MM.1S (cell line): ENCODE measurements around the gene PLAAT5.

Source experiments
- DNase-seq: peaks from one replicate; pipeline ENCODE4 v3.0.0-alpha.2; 2015
- H2AFZ ChIP-seq: fragments of 300-600 bp; sonication (generic); 2 replicates; pipeline ENCODE4 v1.6.0; 2016; ENCODE audit warnings: antibody characterized with exemption, low read length
- H3F3A ChIP-seq: fragments of 300-600 bp; sonication (generic); 2 replicates; pipeline ENCODE4 v1.6.1; 2016; ENCODE audit warnings: mild to moderate bottlenecking, antibody characterized with exemption, low read length, moderate library complexity, mixed read lengths; ENCODE audit not compliant: insufficient read depth
- H3K27ac ChIP-seq: fragments of 300-600 bp; sonication (generic); 2 replicates; pipeline ENCODE4 v1.5.1; 2016; ENCODE audit warnings: mild to moderate bottlenecking, low read length
- H3K27me3 ChIP-seq: fragments of 300-600 bp; sonication (generic); replicated peaks from 2 replicates; pipeline ENCODE4 v1.6.0; 2016; ENCODE audit warnings: low read length; ENCODE audit not compliant: insufficient read depth
- H3K36me3 ChIP-seq: fragments of 300-600 bp; sonication (generic); replicated peaks from 2 replicates; pipeline ENCODE4 v1.6.1; 2016; ENCODE audit warnings: mild to moderate bottlenecking, low read length, mixed read lengths; ENCODE audit not compliant: insufficient read depth
- H3K4me1 ChIP-seq: fragments of 300-600 bp; sonication (generic); 2 replicates; pipeline ENCODE4 v1.6.1; 2016; ENCODE audit warnings: low read length, mixed read lengths
- H3K4me2 ChIP-seq: fragments of 300-600 bp; sonication (generic); 2 replicates; pipeline ENCODE4 v1.6.0; 2016; ENCODE audit warnings: low read depth, low read length
- H3K4me3 ChIP-seq: fragments of 300-600 bp; sonication (generic); 2 replicates; pipeline ENCODE4 v1.5.1; 2016; ENCODE audit warnings: low read length, mixed read lengths
- H3K79me2 ChIP-seq: fragments of 300-600 bp; sonication (generic); 2 replicates; pipeline ENCODE4 v1.6.1; 2016; ENCODE audit warnings: mixed run types, low read length, mixed read lengths
- H3K9ac ChIP-seq: fragments of 300-600 bp; sonication (generic); 2 replicates; pipeline ENCODE4 v1.6.1; 2016; ENCODE audit warnings: low read length, mixed read lengths
- H3K9me2 ChIP-seq: fragments of 300-600 bp; sonication (generic); replicated peaks from 2 replicates; pipeline ENCODE4 v1.6.1; 2016; ENCODE audit warnings: mild to moderate bottlenecking, low read length, mixed read lengths; ENCODE audit not compliant: insufficient read depth
- H3K9me3 ChIP-seq: fragments of 300-600 bp; sonication (generic); replicated peaks from 2 replicates; pipeline ENCODE4 v1.6.1; 2016; ENCODE audit warnings: mild to moderate bottlenecking, low read length, mixed read lengths; ENCODE audit not compliant: insufficient read depth
- H4K20me1 ChIP-seq: fragments of 300-600 bp; sonication (generic); 2 replicates; pipeline ENCODE4 v1.6.1; 2016; ENCODE audit warnings: mild to moderate bottlenecking, low read length, moderate library complexity, mixed read lengths; ENCODE audit not compliant: insufficient read depth
- EZH2 ChIP-seq: fragments of 300-600 bp; sonication (generic); optimal IDR thresholded peaks from 2 replicates; pipeline ENCODE3; 2017; ENCODE audit warnings: low read depth, mild to moderate bottlenecking, antibody characterized with exemption, low read length, mixed read lengths
- EZH2phosphoT487 ChIP-seq: fragments of 300-600 bp; sonication (generic); IDR thresholded peaks from 2 replicates; pipeline ENCODE4 v1.6.1; 2018; ENCODE audit warnings: antibody characterized with exemption, low read length
- TF ChIP-seq, protein P1 (sequence below): fragments of 300-600 bp; sonication (generic); IDR thresholded peaks from 2 replicates; pipeline ENCODE4 v1.5.1; 2016; ENCODE audit warnings: antibody characterized with exemption, low read length, mixed read lengths

The PLAAT5 gene, protein sequence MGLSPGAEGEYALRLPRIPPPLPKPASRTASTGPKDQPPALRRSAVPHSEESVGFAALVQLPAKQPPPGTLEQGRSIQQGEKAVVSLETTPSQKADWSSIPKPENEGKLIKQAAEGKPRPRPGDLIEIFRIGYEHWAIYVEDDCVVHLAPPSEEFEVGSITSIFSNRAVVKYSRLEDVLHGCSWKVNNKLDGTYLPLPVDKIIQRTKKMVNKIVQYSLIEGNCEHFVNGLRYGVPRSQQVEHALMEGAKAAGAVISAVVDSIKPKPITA

DNA sequence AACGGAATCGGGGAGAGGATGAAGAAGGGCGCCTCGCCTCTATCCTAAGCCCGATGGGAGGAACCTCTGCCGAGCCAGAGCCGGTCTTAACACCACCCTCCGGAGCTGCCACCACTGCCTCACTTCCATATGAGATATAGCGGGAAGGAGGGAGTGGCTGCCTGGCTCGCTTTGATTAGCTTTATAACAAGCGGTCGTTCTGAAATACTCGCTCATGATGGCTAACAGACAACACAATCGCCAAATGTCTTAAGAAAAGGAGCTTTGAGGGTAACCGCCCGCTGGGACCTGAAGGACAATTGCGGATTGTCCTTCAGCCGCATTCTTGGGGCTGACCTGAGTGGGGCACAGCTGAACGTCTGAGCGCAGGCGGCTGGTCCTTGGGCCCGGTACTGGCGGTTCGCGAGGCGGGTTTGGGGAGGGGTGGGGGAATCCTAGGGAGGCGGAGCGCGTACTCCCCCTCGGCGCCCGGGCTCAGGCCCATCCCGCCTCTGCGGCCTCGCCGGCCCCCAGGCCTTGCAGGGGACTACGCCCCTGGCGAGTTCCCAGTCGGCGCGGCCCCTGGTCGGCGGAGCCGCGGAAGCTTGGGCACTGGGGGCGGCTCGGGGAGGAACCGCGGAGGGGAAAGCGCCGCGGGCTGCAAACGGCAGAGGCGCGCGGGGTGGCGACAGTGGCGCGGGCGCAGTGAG is at the start of gene PLAAT5:
Gene PLAAT5 (minus strand): TSS at position 617 of the 689 bp plus-strand sequence. CDS start 133 bp downstream, at position 484.
- DNase-seq: no peak
- no peak within 1 kb of the TSS for H2AFZ ChIP-seq
- H3K9me3 ChIP-seq: no peaks in the 10 kb centered on the region
- H3K9me2 ChIP-seq: no peaks in the 10 kb centered on the region
- no peaks in the 10 kb centered on the region for H4K20me1 ChIP-seq
- H3K4me2 ChIP-seq: no peak within 1 kb of the TSS
- no peak within 1 kb of the TSS for H3K9ac ChIP-seq
- no peaks in the 10 kb centered on the region for H3K4me1 ChIP-seq
- TF ChIP-seq, protein P1, sequence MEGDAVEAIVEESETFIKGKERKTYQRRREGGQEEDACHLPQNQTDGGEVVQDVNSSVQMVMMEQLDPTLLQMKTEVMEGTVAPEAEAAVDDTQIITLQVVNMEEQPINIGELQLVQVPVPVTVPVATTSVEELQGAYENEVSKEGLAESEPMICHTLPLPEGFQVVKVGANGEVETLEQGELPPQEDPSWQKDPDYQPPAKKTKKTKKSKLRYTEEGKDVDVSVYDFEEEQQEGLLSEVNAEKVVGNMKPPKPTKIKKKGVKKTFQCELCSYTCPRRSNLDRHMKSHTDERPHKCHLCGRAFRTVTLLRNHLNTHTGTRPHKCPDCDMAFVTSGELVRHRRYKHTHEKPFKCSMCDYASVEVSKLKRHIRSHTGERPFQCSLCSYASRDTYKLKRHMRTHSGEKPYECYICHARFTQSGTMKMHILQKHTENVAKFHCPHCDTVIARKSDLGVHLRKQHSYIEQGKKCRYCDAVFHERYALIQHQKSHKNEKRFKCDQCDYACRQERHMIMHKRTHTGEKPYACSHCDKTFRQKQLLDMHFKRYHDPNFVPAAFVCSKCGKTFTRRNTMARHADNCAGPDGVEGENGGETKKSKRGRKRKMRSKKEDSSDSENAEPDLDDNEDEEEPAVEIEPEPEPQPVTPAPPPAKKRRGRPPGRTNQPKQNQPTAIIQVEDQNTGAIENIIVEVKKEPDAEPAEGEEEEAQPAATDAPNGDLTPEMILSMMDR: no peak
- no peak for TF ChIP-seq EZH2
- TF ChIP-seq EZH2phosphoT487: no peak
- no peak within 1 kb of the TSS for H3K27ac ChIP-seq
- no peaks in the 10 kb centered on the region for H3K79me2 ChIP-seq
- H3K27me3 ChIP-seq: no peaks in the 10 kb centered on the region
- H3K36me3 ChIP-seq: no peaks in the 10 kb centered on the region
- H3K4me3 ChIP-seq: no peak within 1 kb of the TSS
- no peaks in the 10 kb centered on the region for H3F3A ChIP-seq

DNA sequence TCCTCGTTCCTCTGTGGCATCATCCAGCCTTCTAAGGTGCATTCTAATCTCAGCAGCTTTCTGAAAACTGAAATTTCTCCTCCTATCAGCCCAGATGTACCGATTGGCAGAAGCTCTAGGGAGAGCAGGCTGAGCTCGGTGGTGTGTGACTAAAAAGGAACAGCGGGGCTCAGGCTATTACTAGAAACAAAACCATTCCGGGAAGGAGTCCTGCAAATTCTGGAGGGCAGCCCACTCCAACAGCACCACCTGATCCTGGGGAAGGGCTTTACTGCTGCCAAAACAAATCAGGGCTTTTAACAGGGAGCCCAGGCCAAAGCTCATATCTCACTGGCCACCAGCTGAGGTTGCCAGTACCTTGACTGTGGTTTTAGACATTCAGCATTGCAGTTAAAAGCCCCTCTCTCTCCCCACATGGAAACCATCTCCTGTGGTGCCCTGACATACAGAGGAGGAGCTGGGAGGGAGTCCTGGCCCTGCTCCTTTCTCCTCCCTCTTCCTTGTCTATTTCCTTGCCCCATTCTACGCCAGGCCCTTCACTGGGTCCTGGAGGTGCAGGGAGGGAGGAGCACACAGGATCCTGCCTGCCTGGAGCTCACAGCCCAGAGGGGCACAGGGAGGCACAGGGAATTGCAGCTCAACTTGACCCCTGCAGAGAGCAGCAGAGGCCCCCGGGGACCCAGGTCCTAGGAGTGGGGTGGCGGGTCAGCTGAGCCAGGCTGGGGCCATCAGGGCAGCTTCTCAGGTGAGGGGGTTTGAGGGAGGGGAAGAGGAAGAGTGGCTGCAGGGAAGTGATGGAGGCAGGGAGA is 46.5 kb upstream of the PLAAT5 start:
- peak; percentile 13 for DNase-seq
- peak overlapping the region; percentile 77 for H2AFZ ChIP-seq
- peak overlapping the region; percentile 49; the same call in 1 of the 2 replicates for H3K9ac ChIP-seq

DNA sequence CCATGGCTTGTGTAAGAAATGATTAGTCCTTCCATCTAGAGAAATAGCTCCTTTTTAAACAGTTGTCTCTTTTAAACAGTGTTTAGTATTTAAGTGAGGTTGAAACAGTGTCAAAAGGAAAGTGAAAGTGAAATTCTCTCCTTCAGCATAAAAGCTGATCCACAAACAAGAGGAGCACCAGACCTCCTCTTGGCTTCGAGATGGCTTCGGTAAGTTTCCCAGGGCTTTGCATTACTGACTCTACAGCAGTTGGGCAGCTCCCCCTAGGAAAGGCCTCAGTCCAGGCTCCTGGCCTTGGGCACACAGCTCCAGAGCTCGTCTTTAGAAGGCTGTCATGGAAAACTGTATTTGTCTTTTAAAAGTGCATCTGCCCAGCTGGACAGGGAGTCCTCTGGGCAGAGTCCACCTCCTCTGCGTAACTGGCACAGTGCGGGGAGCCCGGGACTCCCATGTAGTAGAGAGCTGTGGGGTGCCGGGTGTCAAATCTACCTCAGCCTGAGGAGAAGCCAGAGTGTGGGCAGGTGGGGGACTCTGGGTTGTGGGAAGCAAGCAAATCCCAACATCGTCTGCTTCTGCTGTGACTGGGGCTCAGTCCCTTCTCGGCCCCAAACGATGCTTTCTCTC is 45.8 kb upstream of the PLAAT5 start, which contains the start of gene PLAAT4:
Gene PLAAT4 (plus strand): TSS at position 140 of the 624 bp plus-strand sequence. CDS start 61 bp downstream, at position 201.
- H3K36me3 ChIP-seq: no peaks in the 10 kb centered on the region
- H3K79me2 ChIP-seq: no peaks in the 10 kb centered on the region
- peak within 1 kb of the TSS; percentile 52 for H3K4me3 ChIP-seq
- peak within 1 kb of the TSS; percentile 49; the same call in 1 of the 2 replicates for H3K9ac ChIP-seq
- H3K4me2 ChIP-seq: peak within 1 kb of the TSS; percentile 89
- H3K4me1 ChIP-seq: peaks cover 29% of the 10 kb centered on the region
- no peaks in the 10 kb centered on the region for H3K9me3 ChIP-seq
- peak; percentile 73 for DNase-seq
- H3F3A ChIP-seq: peaks cover 30% of the 10 kb centered on the region
- peak within 1 kb of the TSS; percentile 77 for H2AFZ ChIP-seq
- TF ChIP-seq, protein P1: no peak
- TF ChIP-seq EZH2phosphoT487: no peak
- no peak for TF ChIP-seq EZH2
- H3K27ac ChIP-seq: peak within 1 kb of the TSS; percentile 79; the same call in 1 of the 2 replicates
- H3K9me2 ChIP-seq: no peaks in the 10 kb centered on the region
- H3K27me3 ChIP-seq: no peaks in the 10 kb centered on the region
- H4K20me1 ChIP-seq: no peaks in the 10 kb centered on the region

More for the DNA sequence above, 46.5 kb upstream of the PLAAT5 start:
- Histone ChIP-seq H3K4me2 (peak overlapping the region; percentile 89), H3K36me3 (no peaks in the 10 kb centered on the region), H3K4me1 (peaks cover 29% of the 10 kb centered on the region), H4K20me1 (no peaks in the 10 kb centered on the region), H3K9me2 (no peaks in the 10 kb centered on the region), H3K79me2 (no peaks in the 10 kb centered on the region), H3F3A (peaks cover 30% of the 10 kb centered on the region), H3K27me3 (no peaks in the 10 kb centered on the region), H3K9me3 (no peaks in the 10 kb centered on the region), H3K27ac (peak overlapping the region; percentile 41; the same call in 1 of the 2 replicates), H3K4me3 (peak overlapping the region; percentile 52)
- TF ChIP-seq EZH2: no peak
- TF ChIP-seq, protein P1: no peak
- TF ChIP-seq EZH2phosphoT487: no peak
